Measurements from ENCODE around the gene RAPGEF4.

DNA sequence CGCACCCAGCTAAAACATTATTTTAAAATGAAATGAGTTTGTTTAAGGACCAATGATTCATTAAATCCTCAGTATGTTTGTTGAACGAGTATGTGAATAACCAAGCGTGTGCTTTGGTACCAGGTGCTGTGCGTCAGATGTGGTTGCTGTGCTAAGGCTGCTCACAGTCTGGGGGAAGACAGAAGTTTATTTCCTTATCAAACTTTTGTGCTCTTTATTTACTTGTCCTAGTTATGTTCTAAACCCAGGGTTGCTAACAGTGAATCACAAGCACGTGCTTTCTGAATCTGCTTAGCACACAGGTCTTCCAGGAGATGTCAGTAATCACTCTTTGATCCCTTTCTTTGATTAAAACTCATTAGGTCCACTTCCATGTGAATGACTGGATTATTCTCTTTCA, 37.0 kb downstream of the RAPGEF4 start:
- TF ChIP-seq CTCF (IDR thresholded peaks at IDR 0.05) (no peak), POLR2A (IDR thresholded peaks at IDR 0.05) (no peak)
